Erythroblast (primary cell): ENCODE results near the gene TRIM25.
"Not testable (repeated sequence)": the region's sequence is repeated elsewhere in the genome, so short reads cannot be mapped to it uniquely, and the experiment has no call there.

ENCODE experiments used
- DNase-seq, 2 experiments: peaks; one replicate each; lab custom pipeline; 2025; lab: John Stamatoyannopoulos, UW
- GATA1 ChIP-seq: IDR thresholded peaks from 2 replicates; pipeline ENCODE4 v1.6.1; 2011; ENCODE audit warnings: low read depth, mild to moderate bottlenecking, control low read depth, low read length, moderate library complexity
- POLR2A ChIP-seq: IDR thresholded peaks from 2 replicates; pipeline ENCODE4 v1.6.1; 2011; ENCODE audit warnings: mild to moderate bottlenecking, low read length

Gene TRIM25

GRCh38 chr17:56913867-56914580 is at the start of gene TRIM25:
Gene TRIM25, minus strand, starts transcription at chr17:56914049. Its CDS starts 61 bp downstream, at chr17:56913988.
- peak; percentile 97 for TF ChIP-seq POLR2A
- no peak for TF ChIP-seq GATA1
- DNase-seq, result peak; percentile 91 to 95

GRCh38 chr17:56960596-56961538 is 47.0 kb upstream of the TRIM25 start, which contains the start of gene COIL:
Gene COIL, minus strand, starts transcription at chr17:56961050. Its CDS starts 31 bp downstream, at chr17:56961019.
- peak; percentile 74 for TF ChIP-seq POLR2A
- TF ChIP-seq GATA1, result no peak
- peak; percentile 94 to 96 for DNase-seq

- DNase-seq, result no peak
- no peak for TF ChIP-seq POLR2A
- TF ChIP-seq GATA1, result no peak
Observed at GRCh38 chr17:56956992-56957391, 43.1 kb upstream of the TRIM25 start.

GRCh38 chr17:56949595-56949994 is 35.7 kb upstream of the TRIM25 start:
- TF ChIP-seq POLR2A (no peak), GATA1 (no peak)
- no peak for DNase-seq

- no peak for DNase-seq
- TF ChIP-seq GATA1, result no peak
- TF ChIP-seq POLR2A, result no peak
Observed at GRCh38 chr17:56948491-56948890, 34.6 kb upstream of the TRIM25 start.

- DNase-seq, result no peak
- TF ChIP-seq GATA1 (no peak), POLR2A (no peak)
Observed at GRCh38 chr17:56947741-56948140, 33.9 kb upstream of the TRIM25 start.

GRCh38 chr17:56945938-56946505 is 32.2 kb upstream of the TRIM25 start:
- DNase-seq, result no peak

GRCh38 chr17:56943505-56944125 is 29.8 kb upstream of the TRIM25 start:
- DNase-seq, result peak in 1 of 2 experiments; percentile 16
- TF ChIP-seq GATA1 (no peak), POLR2A (no peak)

More at GRCh38 chr17:56945938-56946505, 32.2 kb upstream of the TRIM25 start:
- TF ChIP-seq GATA1 (no peak), POLR2A (no peak)

- peak; percentile 66 to 83 for DNase-seq
- TF ChIP-seq POLR2A (no peak), GATA1 (no peak)
Observed at GRCh38 chr17:56939869-56940484, 26.1 kb upstream of the TRIM25 start.

GRCh38 chr17:56938206-56938605 is 24.4 kb upstream of the TRIM25 start:
- DNase-seq, result not testable (repeated sequence)

GRCh38 chr17:56937687-56938086 is 23.8 kb upstream of the TRIM25 start:
- no peak for TF ChIP-seq GATA1
- TF ChIP-seq POLR2A, result no peak
- peak; percentile 18 to 29 for DNase-seq

GRCh38 chr17:56936697-56937322 is 23.0 kb upstream of the TRIM25 start:
- TF ChIP-seq POLR2A (no peak), GATA1 (no peak)

GRCh38 chr17:56935461-56935860 is 21.6 kb upstream of the TRIM25 start:
- TF ChIP-seq GATA1 (no peak), POLR2A (no peak)

More at GRCh38 chr17:56936697-56937322, 23.0 kb upstream of the TRIM25 start:
- no peak for DNase-seq

More at GRCh38 chr17:56935461-56935860, 21.6 kb upstream of the TRIM25 start:
- no peak for DNase-seq
